Kidney (tissue), 14 donors: Measurements from ENCODE around the gene PVALEF. TPM values are rescaled to one million over a fixed set of nuclear protein-coding genes. Genes with fewer than 3 reads are reported as not detected.
"Not testable (repeated sequence)": the region's sequence is repeated elsewhere in the genome, so short reads cannot be mapped to it uniquely, and the experiment has no call there.

Experiments
- DNase-seq, 5 donors: peaks; one replicate each; pipeline ENCODE4 v3.0.0-alpha.2; 2013 to 2020
- FAIRE-seq: peaks from 2 replicates; lab custom pipeline; 2012; peaks lifted over from hg19 to GRCh38; lab: Jason Lieb, UNC
- H3K27ac ChIP-seq, 2 donors: one replicate each; pipeline ENCODE4 v1.7.0; 2013; ENCODE audit warnings: low read depth in 2 of 2, low read length in 2 of 2, inconsistent platforms in 1 of 2
- H3K27me3 ChIP-seq: one replicate; pipeline ENCODE4 v1.7.1; 2013; ENCODE audit warnings: low read length, inconsistent platforms; ENCODE audit not compliant: control insufficient read depth, insufficient read depth
- H3K36me3 ChIP-seq, 3 donors: one replicate each; pipeline versions ENCODE4 v1.7.0 to v1.7.1; 2013; ENCODE audit warnings: low read length in 3 of 3, control low read depth in 1 of 3, inconsistent platforms in 1 of 3; ENCODE audit not compliant: insufficient read depth in 3 of 3, control insufficient read depth in 2 of 3
- H3K4me1 ChIP-seq, 3 donors: one replicate each; pipeline versions ENCODE4 v1.7.0 to v1.7.1; 2013; ENCODE audit warnings: low read length in 3 of 3, inconsistent platforms in 1 of 3, low read depth in 1 of 3; ENCODE audit not compliant: control insufficient read depth in 2 of 3, insufficient read depth in 2 of 3
- H3K4me3 ChIP-seq, 3 donors: one replicate each; pipeline versions ENCODE4 v1.7.0 to v1.8.1; 2013; ENCODE audit warnings: low read length in 3 of 3, control low read depth in 1 of 3, inconsistent platforms in 1 of 3
- H3K9ac ChIP-seq, 3 donors: one replicate each; pipeline versions ENCODE4 v1.7.0 to v1.7.1; 2013; ENCODE audit warnings: low read length in 3 of 3, control low read depth in 1 of 3, inconsistent platforms in 1 of 3
- H3K9me3 ChIP-seq, 3 donors: one replicate each; pipeline versions ENCODE4 v1.7.0 to v1.7.1; 2013; ENCODE audit warnings: low read length in 3 of 3, control low read depth in 1 of 3, inconsistent platforms in 1 of 3; ENCODE audit not compliant: control insufficient read depth in 2 of 3, insufficient read depth in 1 of 3
- CTCF ChIP-seq: IDR thresholded peaks from 3 replicates; pipeline ENCODE4 v1.5.1; 2012; ENCODE audit warnings: mild to moderate bottlenecking, moderate library complexity, borderline replicate concordance; ENCODE audit not compliant: insufficient read depth; ENCODE audit errors: extremely low read depth
- intact Hi-C: fragments of 100-400 bp; cut with DNase I; formaldehyde crosslinking; loops from one replicate; pipeline ENCODE4 v1.11.1; 2022
- polyA plus RNA-seq: library from polyadenylated mRNA; stranded (reverse); fragments of 350-450 nt; fragmentation: Illumina TruSeq; extraction: RNeasy Lipid Tissue Mini Kit (QIAGEN cat#74804); gene quantifications from one replicate; pipeline ENCODE4 v1.2.3, GENCODE V29; 2014; ENCODE audit warnings: low read depth, low replicate concordance; ENCODE audit not compliant: insufficient read depth
- total RNA-seq: library from RNA; stranded (reverse); fragmentation: NEBNext Ultra II Directional; extraction: Animal tissue kit (Norgen Biotek cat#: 25700); gene quantifications from one replicate; pipeline ENCODE4 v1.2.1, GENCODE V29; 2021
- donor health status: control.
- donor health status: control.
- donor health status: control.
- donor health status: control.
- donor health status: control.
- donor health status: DM: yes; HTN: yes; CAD: no.
- donor health status: Normal renal cell carcinoma (clear cell type).

The PVALEF gene
- total and polyA plus RNA-seq, 2 donors from 2014 or later: not detected

DNA sequence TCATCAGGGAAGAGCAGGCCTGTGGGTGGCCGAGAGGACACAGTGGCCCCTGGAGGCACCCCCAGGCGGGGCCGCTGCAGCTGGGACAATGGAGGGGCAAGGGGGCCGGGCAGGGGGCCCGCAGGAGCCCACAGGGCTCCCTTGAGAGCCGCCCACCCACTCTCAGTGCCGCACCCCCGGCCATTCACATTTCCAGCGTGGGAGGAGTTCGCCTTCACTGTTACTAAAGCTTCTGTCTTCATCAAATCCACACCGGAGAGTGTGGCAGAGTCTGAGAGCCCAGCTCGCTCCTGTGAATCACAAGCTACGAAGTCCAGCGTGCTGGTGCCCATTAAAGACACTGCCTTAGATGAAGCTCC lies 20.9 kb upstream of the PVALEF start:
- Histone ChIP-seq H3K9me3 (no peaks in the 10 kb centered on the region), H3K27me3 (no peaks in the 10 kb centered on the region), H3K36me3 (no peaks in the 10 kb centered on the region), H3K4me3 (no peak overlapping the region), H3K4me1 (peaks cover 0 to 3% (median 0%) of the 10 kb centered on the region in 3 donors), H3K27ac (no peak overlapping the region), H3K9ac (no peak overlapping the region)
- no peak for TF ChIP-seq CTCF
- DNase-seq (no peak), FAIRE-seq (no peak)
- intact Hi-C loops: no loop called here

- H3K9me3 ChIP-seq, H3K4me3 ChIP-seq, H3K27ac ChIP-seq, H3K27me3 ChIP-seq, H3K9ac ChIP-seq, FAIRE-seq, DNase-seq, intact Hi-C loops, H3K36me3 ChIP-seq, H3K4me1 ChIP-seq: not testable (repeated sequence)
These were observed 19.1 kb upstream of the PVALEF start for GRCh38 chr17:81146208-81146607.

- Histone ChIP-seq H3K4me1 (peaks cover 0 to 3% (median 0%) of the 10 kb centered on the region in 3 donors), H3K27me3 (no peaks in the 10 kb centered on the region), H3K27ac (no peak overlapping the region), H3K36me3 (no peaks in the 10 kb centered on the region), H3K9me3 (no peaks in the 10 kb centered on the region), H3K4me3 (no peak overlapping the region), H3K9ac (no peak overlapping the region)
- intact Hi-C loops: no loop called here
- TF ChIP-seq CTCF: no peak
- FAIRE-seq (no peak), DNase-seq (no peak)
These were observed 17.6 kb upstream of the PVALEF start for GRCh38 chr17:81147701-81148100.

DNA sequence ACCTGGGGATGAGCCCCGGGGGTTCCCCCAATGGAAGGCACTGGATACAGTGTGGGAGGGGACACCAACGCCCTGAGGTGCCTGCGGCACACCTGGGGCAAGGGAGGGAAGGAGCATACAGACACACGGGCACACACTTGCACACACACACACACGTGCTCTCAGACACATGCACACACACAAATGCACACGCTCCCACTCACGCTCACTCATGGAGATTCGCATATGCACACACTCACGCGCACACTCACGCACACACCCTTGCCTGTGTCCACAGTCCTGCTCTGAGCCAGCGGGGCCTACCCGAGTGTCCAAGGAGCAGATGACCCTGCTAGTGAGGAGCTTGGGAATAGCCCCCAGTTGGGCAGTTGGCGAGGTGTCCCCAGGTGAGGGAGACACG lies 16.7 kb upstream of the PVALEF start:
- Histone ChIP-seq H3K27me3 (no peaks in the 10 kb centered on the region), H3K9ac (no peak overlapping the region), H3K9me3 (no peaks in the 10 kb centered on the region), H3K4me1 (no peaks in the 10 kb centered on the region), H3K4me3 (no peak overlapping the region), H3K27ac (no peak overlapping the region), H3K36me3 (no peaks in the 10 kb centered on the region)
- TF ChIP-seq CTCF: no peak
- intact Hi-C loops: no loop called here
- FAIRE-seq (no peak), DNase-seq (no peak)
